ENCODE measurements around the gene STXBP4. TPM values are rescaled to one million over a fixed set of nuclear protein-coding genes. Genes with fewer than 3 reads are reported as not detected.

The STXBP4 gene
- total RNA-seq, 1 experiment from 2014 or later = 12.0 TPM

DNA sequence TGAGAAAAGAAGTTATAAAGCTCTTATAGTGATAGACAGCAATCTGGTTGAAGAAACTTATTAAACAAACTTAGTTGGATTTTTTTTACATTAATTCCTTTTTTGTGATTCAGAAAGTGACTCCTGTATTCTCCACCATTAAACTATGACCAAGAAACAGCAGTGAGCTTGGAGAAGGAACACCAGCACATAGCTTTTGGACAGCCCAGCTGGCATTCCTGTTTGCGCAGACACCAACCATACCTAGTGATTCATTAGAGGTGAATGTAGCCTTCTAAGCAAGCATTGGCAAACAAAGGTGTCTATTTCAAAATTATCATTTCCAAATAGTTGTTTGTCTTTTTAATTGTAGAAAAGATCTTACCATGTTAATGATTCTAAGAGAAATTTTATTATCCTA, 94.4 kb downstream of the STXBP4 start:
- DNase-seq (ENCODE audit: low spot score) (no peak), ATAC-seq (no peak)
- Mint-ChIP-seq H3K27ac (no peak overlapping the region), H3K4me3 (no peak overlapping the region), H3K4me1 (0 out of 2 replicates have a peak, but pooled peaks cover 2% of the 10 kb centered on the region), H3K9me3 (no peaks in the 10 kb centered on the region), H3K27me3 (ENCODE audit: low read depth) (no peaks in the 10 kb centered on the region), H3K36me3 (no peaks in the 10 kb centered on the region)
- CTCF ChIA-PET = no interaction called here
- POLR2A ChIA-PET = no interaction called here
- no peak for TF ChIP-seq RORB (CRISPR knock-in tag; IDR thresholded peaks at IDR 0.05)
- no peak for TF ChIP-seq GRHL2 (CRISPR knock-in tag; IDR thresholded peaks at IDR 0.05; ENCODE audit: insufficient replicate concordance, severe bottlenecking)
- TF ChIP-seq, protein P1, sequence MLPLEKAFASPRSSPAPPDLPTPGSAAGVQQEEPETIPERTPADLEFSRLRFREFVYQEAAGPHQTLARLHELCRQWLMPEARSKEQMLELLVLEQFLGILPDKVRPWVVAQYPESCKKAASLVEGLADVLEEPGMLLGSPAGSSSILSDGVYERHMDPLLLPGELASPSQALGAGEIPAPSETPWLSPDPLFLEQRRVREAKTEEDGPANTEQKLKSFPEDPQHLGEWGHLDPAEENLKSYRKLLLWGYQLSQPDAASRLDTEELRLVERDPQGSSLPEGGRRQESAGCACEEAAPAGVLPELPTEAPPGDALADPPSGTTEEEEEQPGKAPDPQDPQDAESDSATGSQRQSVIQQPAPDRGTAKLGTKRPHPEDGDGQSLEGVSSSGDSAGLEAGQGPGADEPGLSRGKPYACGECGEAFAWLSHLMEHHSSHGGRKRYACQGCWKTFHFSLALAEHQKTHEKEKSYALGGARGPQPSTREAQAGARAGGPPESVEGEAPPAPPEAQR (CRISPR knock-in tag; IDR thresholded peaks at IDR 0.05) = no peak
- TF ChIP-seq NR3C1 (CRISPR knock-in tag; conservative IDR thresholded peaks at IDR 0.05; ENCODE audit: low read depth) = no peak
- TF ChIP-seq, protein P2, sequence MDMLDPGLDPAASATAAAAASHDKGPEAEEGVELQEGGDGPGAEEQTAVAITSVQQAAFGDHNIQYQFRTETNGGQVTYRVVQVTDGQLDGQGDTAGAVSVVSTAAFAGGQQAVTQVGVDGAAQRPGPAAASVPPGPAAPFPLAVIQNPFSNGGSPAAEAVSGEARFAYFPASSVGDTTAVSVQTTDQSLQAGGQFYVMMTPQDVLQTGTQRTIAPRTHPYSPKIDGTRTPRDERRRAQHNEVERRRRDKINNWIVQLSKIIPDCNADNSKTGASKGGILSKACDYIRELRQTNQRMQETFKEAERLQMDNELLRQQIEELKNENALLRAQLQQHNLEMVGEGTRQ (CRISPR knock-in tag; IDR thresholded peaks at IDR 0.05) = no peak
- TF ChIP-seq HMGA2 (CRISPR knock-in tag; IDR thresholded peaks at IDR 0.05) = no peak
- no peak for TF ChIP-seq NFATC4 (CRISPR knock-in tag; IDR thresholded peaks at IDR 0.05)
- TF ChIP-seq TCF7 (CRISPR knock-in tag; IDR thresholded peaks at IDR 0.05; ENCODE audit: low read depth) = no peak
- TF ChIP-seq ZNF317 (CRISPR knock-in tag; IDR thresholded peaks at IDR 0.05; ENCODE audit: borderline replicate concordance, low read depth) = no peak

DNA sequence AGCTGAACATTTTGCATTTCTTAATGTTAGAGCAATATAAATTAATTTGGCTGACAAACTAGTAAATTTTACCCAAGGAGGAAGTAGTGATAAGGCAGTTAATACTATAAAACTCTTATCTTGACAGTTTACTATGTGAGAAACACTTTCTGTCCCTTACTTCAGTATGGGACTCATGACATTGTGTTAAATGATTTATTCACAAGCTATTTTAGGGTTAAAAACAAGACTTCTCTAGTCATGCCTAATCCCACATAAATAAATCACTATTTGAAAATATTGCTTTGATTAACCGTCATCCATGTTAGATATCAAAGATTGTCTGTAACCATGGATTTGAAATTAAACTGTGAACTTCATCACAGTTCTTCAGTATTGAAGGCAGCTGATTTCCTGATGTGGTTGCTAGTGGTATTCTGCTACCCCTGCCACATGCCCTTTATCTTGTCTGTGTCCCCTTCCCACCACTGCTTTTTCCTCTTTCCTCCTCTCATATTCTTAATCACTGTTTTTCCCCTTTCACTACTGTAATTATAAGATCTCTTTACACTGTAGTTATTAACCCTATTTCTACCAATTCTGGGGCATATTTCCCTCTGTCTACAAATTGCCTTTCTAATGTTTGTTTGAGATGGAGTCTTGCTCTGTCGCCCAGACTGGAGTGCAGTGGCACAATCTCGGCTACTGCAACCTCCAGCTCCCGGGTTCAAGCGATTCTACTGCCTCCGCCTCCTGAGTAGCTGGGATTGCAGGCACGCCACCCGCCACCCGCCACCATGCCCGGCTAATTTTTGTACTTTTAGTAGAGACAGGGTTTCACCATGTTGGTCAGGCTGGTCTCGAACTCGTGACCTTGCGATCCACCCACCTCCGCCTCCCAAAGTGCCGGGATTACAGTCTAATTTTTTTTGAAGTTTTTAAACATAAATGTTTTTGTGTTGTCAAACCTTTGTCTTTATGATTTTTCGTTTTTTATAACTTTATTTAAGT, 95.6 kb downstream of the STXBP4 start:
- Mint-ChIP-seq H3K27me3 (ENCODE audit: low read depth) (no peaks in the 10 kb centered on the region), H3K4me1 (0 out of 2 replicates have a peak, but pooled peaks cover 2% of the 10 kb centered on the region), H3K9me3 (no peaks in the 10 kb centered on the region), H3K27ac (no peak overlapping the region), H3K36me3 (no peaks in the 10 kb centered on the region), H3K4me3 (no peak overlapping the region)
- CTCF ChIA-PET = interaction anchor here (0.7 kb wide), 1 partner anchor 58 kb away, joined by 3 read pairs; no protein-coding TSS in a partner anchor
- ATAC-seq = no peak
- POLR2A ChIA-PET = no interaction called here
- TF ChIP-seq, protein P3, sequence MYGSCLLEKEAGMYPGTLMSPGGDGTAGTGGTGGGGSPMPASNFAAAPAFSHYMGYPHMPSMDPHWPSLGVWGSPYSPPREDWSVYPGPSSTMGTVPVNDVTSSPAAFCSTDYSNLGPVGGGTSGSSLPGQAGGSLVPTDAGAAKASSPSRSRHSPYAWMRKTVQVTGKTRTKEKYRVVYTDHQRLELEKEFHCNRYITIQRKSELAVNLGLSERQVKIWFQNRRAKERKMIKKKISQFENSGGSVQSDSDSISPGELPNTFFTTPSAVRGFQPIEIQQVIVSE (CRISPR knock-in tag; IDR thresholded peaks at IDR 0.05; ENCODE audit: borderline replicate concordance) = 0 out of 2 replicates have a peak, but pooled peaks have one; percentile 58
- no peak for TF ChIP-seq KAT7 (CRISPR knock-in tag; IDR thresholded peaks at IDR 0.05; ENCODE audit: borderline replicate concordance)
- TF ChIP-seq SP1 (CRISPR knock-in tag; conservative IDR thresholded peaks at IDR 0.05) = no peak
- no peak for DNase-seq (ENCODE audit: low spot score)

DNA sequence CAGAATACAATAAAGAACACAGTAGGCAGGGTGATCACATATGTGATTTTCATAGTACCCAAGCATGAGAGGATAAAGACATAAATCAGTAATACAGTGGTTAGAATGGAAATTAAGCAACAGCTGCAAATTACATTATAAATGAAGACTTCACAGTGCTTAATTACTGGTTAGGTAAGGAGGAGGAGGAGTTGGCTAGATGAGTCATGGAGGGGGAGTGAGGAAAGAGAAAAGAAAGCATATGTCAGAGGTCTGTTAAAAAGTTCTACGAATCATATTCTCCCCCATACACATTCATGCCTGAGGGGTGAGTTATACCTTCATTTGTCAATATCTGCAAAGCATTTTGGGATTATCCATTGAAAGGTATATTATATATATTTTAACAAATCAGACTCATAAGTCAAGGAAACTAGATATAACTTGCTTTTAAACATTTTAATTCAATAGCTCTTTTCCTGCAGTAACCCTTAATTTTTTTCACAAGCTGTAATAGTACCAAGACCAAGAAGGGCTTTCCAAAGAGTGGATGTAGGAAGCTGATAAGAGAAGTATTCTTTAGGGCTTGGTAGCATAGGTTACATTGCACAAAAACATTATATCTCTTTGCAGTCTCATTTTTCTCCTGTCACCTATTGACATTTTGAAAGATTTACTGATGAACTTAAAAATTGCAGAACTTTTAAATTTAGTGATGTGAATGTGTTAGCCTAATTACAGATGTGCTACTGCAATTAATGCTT, 99.3 kb downstream of the STXBP4 start:
- no peak for ATAC-seq
- ChIA-PET CTCF (interaction anchor here (0.6 to 1.2 kb wide), 2 partner anchors 148 to 289 kb away, joined by 3 read pairs; no protein-coding TSS in a partner anchor), POLR2A (no interaction called here)
- Mint-ChIP-seq H3K27ac (no peak overlapping the region), H3K9me3 (no peaks in the 10 kb centered on the region), H3K4me1 (peaks cover 3% of the 10 kb centered on the region), H3K36me3 (no peaks in the 10 kb centered on the region), H3K4me3 (no peak overlapping the region), H3K27me3 (ENCODE audit: low read depth) (no peaks in the 10 kb centered on the region)
- no peak for DNase-seq (ENCODE audit: low spot score)
- TF ChIP-seq NR3C1 (CRISPR knock-in tag; conservative IDR thresholded peaks at IDR 0.05; ENCODE audit: low read depth) (no peak), MYBL2 (CRISPR knock-in tag; IDR thresholded peaks at IDR 0.05) (no peak), GRHL2 (CRISPR knock-in tag; IDR thresholded peaks at IDR 0.05; ENCODE audit: insufficient replicate concordance, severe bottlenecking) (no peak), FOXK1 (CRISPR knock-in tag; IDR thresholded peaks at IDR 0.05) (no peak), CREM (CRISPR knock-in tag; IDR thresholded peaks at IDR 0.05) (no peak), FOXJ3 (CRISPR knock-in tag; IDR thresholded peaks at IDR 0.05; ENCODE audit: borderline replicate concordance) (no peak), ZBTB21 (CRISPR knock-in tag; IDR thresholded peaks at IDR 0.05; ENCODE audit: borderline replicate concordance) (no peak), NFE2L1 (CRISPR knock-in tag; IDR thresholded peaks at IDR 0.05) (no peak)
- TF ChIP-seq, protein P4, sequence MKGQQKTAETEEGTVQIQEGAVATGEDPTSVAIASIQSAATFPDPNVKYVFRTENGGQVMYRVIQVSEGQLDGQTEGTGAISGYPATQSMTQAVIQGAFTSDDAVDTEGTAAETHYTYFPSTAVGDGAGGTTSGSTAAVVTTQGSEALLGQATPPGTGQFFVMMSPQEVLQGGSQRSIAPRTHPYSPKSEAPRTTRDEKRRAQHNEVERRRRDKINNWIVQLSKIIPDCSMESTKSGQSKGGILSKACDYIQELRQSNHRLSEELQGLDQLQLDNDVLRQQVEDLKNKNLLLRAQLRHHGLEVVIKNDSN (CRISPR knock-in tag; IDR thresholded peaks at IDR 0.05) = no peak
- TF ChIP-seq, protein P5, sequence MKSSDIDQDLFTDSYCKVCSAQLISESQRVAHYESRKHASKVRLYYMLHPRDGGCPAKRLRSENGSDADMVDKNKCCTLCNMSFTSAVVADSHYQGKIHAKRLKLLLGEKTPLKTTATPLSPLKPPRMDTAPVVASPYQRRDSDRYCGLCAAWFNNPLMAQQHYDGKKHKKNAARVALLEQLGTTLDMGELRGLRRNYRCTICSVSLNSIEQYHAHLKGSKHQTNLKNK (CRISPR knock-in tag; IDR thresholded peaks at IDR 0.05) = no peak
- TF ChIP-seq, protein P6, sequence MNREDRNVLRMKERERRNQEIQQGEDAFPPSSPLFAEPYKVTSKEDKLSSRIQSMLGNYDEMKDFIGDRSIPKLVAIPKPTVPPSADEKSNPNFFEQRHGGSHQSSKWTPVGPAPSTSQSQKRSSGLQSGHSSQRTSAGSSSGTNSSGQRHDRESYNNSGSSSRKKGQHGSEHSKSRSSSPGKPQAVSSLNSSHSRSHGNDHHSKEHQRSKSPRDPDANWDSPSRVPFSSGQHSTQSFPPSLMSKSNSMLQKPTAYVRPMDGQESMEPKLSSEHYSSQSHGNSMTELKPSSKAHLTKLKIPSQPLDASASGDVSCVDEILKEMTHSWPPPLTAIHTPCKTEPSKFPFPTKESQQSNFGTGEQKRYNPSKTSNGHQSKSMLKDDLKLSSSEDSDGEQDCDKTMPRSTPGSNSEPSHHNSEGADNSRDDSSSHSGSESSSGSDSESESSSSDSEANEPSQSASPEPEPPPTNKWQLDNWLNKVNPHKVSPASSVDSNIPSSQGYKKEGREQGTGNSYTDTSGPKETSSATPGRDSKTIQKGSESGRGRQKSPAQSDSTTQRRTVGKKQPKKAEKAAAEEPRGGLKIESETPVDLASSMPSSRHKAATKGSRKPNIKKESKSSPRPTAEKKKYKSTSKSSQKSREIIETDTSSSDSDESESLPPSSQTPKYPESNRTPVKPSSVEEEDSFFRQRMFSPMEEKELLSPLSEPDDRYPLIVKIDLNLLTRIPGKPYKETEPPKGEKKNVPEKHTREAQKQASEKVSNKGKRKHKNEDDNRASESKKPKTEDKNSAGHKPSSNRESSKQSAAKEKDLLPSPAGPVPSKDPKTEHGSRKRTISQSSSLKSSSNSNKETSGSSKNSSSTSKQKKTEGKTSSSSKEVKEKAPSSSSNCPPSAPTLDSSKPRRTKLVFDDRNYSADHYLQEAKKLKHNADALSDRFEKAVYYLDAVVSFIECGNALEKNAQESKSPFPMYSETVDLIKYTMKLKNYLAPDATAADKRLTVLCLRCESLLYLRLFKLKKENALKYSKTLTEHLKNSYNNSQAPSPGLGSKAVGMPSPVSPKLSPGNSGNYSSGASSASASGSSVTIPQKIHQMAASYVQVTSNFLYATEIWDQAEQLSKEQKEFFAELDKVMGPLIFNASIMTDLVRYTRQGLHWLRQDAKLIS (CRISPR knock-in tag; IDR thresholded peaks at IDR 0.05; ENCODE audit: borderline replicate concordance) = no peak

All from WTC11 (cell line).